ENCODE measurements around the gene UBE2QL1. TPM values are rescaled to one million over a fixed set of nuclear protein-coding genes. Genes with fewer than 3 reads are reported as not detected.

Gene UBE2QL1
- polyA plus RNA-seq, 1 experiment = not detected

- CTCF ChIA-PET = no interaction called here
- POLR2A ChIA-PET = no interaction called here
These were observed 29.9 kb upstream of the UBE2QL1 start for GRCh38 chr5:6418679-6419276.

DNA sequence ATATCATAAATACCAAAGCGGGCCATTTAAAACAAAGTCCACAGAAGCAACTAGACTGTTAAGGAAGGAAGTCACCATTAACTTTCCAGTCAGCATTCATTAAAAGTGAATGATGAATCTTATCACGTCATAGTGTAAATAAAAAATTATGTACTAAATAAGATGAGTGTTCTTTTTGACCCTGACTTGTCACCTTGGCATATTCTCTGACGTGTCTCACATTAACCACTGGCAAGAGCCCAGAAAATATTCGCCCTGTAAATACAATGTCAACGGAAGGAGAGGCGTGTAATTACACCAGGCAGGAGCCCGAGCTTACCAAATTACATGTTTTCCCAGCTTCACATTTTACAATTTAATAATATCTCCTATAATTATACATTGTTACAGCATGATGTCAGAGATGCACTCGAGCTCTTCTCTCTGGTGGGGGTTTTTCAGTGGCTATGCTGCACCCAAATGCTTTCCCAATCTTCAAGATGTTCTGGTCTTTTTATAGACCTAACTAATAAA is 29.3 kb upstream of the UBE2QL1 start:
- ChIA-PET CTCF (no interaction called here), POLR2A (no interaction called here)
- Histone ChIP-seq H3K9me3 (ENCODE audit: control insufficient read depth, insufficient read depth, low read length) (no peaks in the 10 kb centered on the region; the same call in 1 of the 2 replicates), H3K4me3 (ENCODE audit: low read depth, low read length) (no peak overlapping the region), H3K27ac (ENCODE audit: low read depth, low read length) (no peak overlapping the region), H3K27me3 (ENCODE audit: control insufficient read depth, insufficient read depth, low read length) (no peaks in the 10 kb centered on the region)
- TF ChIP-seq CTCF (IDR thresholded peaks at IDR 0.05; ENCODE audit: low read depth, low read length) = no peak
- no peak for DNase-seq (ENCODE audit: low read depth, low spot score)

More at GRCh38 chr5:6418679-6419276, 29.9 kb upstream of the UBE2QL1 start:
- Histone ChIP-seq H3K9me3 (ENCODE audit: control insufficient read depth, insufficient read depth, low read length) (no peaks in the 10 kb centered on the region; the same call in 1 of the 2 replicates), H3K27me3 (ENCODE audit: control insufficient read depth, insufficient read depth, low read length) (no peaks in the 10 kb centered on the region), H3K4me3 (ENCODE audit: low read depth, low read length) (no peak overlapping the region), H3K27ac (ENCODE audit: low read depth, low read length) (no peak overlapping the region)
- TF ChIP-seq CTCF (IDR thresholded peaks at IDR 0.05; ENCODE audit: low read depth, low read length) = no peak
- DNase-seq (ENCODE audit: low read depth, low spot score) = no peak

- Histone ChIP-seq H3K27me3 (ENCODE audit: control insufficient read depth, insufficient read depth, low read length) (no peaks in the 10 kb centered on the region), H3K4me3 (ENCODE audit: low read depth, low read length) (no peak overlapping the region), H3K9me3 (ENCODE audit: control insufficient read depth, insufficient read depth, low read length) (no peaks in the 10 kb centered on the region; the same call in 1 of the 2 replicates), H3K27ac (ENCODE audit: low read depth, low read length) (no peak overlapping the region)
- DNase-seq (ENCODE audit: low read depth, low spot score) = no peak
- POLR2A ChIA-PET = no interaction called here
- CTCF ChIA-PET = no interaction called here
- TF ChIP-seq CTCF (IDR thresholded peaks at IDR 0.05; ENCODE audit: low read depth, low read length) = no peak
These were observed 25.1 kb upstream of the UBE2QL1 start for GRCh38 chr5:6423327-6424109.

- DNase-seq (ENCODE audit: low read depth, low spot score) = no peak
- H3K9me3 ChIP-seq (ENCODE audit: control insufficient read depth, insufficient read depth, low read length) = no peaks in the 10 kb centered on the region; the same call in 1 of the 2 replicates
- TF ChIP-seq CTCF (IDR thresholded peaks at IDR 0.05; ENCODE audit: low read depth, low read length) = no peak
- H3K27me3 ChIP-seq (ENCODE audit: control insufficient read depth, insufficient read depth, low read length) = no peaks in the 10 kb centered on the region
- H3K27ac ChIP-seq (ENCODE audit: low read depth, low read length) = no peak overlapping the region
- H3K4me3 ChIP-seq (ENCODE audit: low read depth, low read length) = no peak overlapping the region
- ChIA-PET CTCF (no interaction called here), POLR2A (no interaction called here)
These were observed 24.5 kb upstream of the UBE2QL1 start for GRCh38 chr5:6424110-6424659.

GRCh38 chr5:6424700-6425099 is 24.0 kb upstream of the UBE2QL1 start:
- no peak for TF ChIP-seq CTCF (IDR thresholded peaks at IDR 0.05; ENCODE audit: low read depth, low read length)
- DNase-seq (ENCODE audit: low read depth, low spot score) = no peak

More at GRCh38 chr5:6424700-6425099, 24.0 kb upstream of the UBE2QL1 start:
- no peaks in the 10 kb centered on the region; the same call in 1 of the 2 replicates for H3K9me3 ChIP-seq (ENCODE audit: control insufficient read depth, insufficient read depth, low read length)
- no peak overlapping the region for H3K27ac ChIP-seq (ENCODE audit: low read depth, low read length)
- POLR2A ChIA-PET = no interaction called here
- no peak overlapping the region for H3K4me3 ChIP-seq (ENCODE audit: low read depth, low read length)
- CTCF ChIA-PET = no interaction called here
- H3K27me3 ChIP-seq (ENCODE audit: control insufficient read depth, insufficient read depth, low read length) = no peaks in the 10 kb centered on the region
